T-cell (primary cell): ENCODE data around the gene ZNF605. TPM values are rescaled to one million over a fixed set of nuclear protein-coding genes. Genes with fewer than 3 reads are reported as not detected.
A peak's percentile ranks its signal among the peaks of the same experiment; 100 is the strongest.

Experiments used
- ATAC-seq, 4 experiments: fragments of 200-7000 bp in 3 of 4; fragments of 150-1000 bp in 1 of 4; cut with Tn5 transposase; replicated peaks in 1 of 4; 1 replicate in 3 of 4; 2 replicates in 1 of 4; pipeline ENCODE4 v1.10.0; 2021; ENCODE audit warnings: moderate library complexity in 3 of 4, mild to moderate bottlenecking in 2 of 4, moderate number of reproducible peaks in 1 of 4
- CTCF ChIA-PET, 2 donors: fragments of 300-600 bp; sonication (Branson Sonifier 250); formaldehyde crosslinking; loops; one replicate each; lab custom pipeline; 2022; ENCODE audit warnings: antibody characterized with exemption in 2 of 2; lab: Charles Lee
- POLR2A ChIA-PET, 2 donors: fragments of 300-600 bp; sonication (Branson Sonifier 250); formaldehyde crosslinking; loops; one replicate each; lab custom pipeline; 2022; ENCODE audit warnings: antibody characterized with exemption in 2 of 2; lab: Charles Lee
- DNase-seq, 35 experiments: peaks; one replicate each; pipeline versions ENCODE4 v3.0.0 to v3.0.0-alpha.2; 2013 to 2023
- H3K27ac ChIP-seq: one replicate; pipeline ENCODE4 v1.5.1; 2013; ENCODE audit warnings: low read length
- H3K27me3 ChIP-seq, 2 experiments: replicated peaks in 1 of 2; 1 replicate in 1 of 2; 2 replicates in 1 of 2; pipeline versions ENCODE4 v1.6.1 to v1.7.0; 2013; ENCODE audit warnings: low read length in 1 of 2, mixed read lengths in 1 of 2; ENCODE audit not compliant: control insufficient read depth in 2 of 2, insufficient read depth in 2 of 2; ENCODE audit errors: extremely low read depth in 1 of 2
- H3K36me3 ChIP-seq, 2 donors: 1 replicate in 1 of 2; 2 replicates in 1 of 2; pipeline versions ENCODE4 v1.6.1 to v1.7.0; 2013; ENCODE audit warnings: low read length in 1 of 2; ENCODE audit not compliant: control insufficient read depth in 2 of 2, insufficient read depth in 1 of 2; ENCODE audit errors: extremely low read depth in 1 of 2
- H3K4me1 ChIP-seq, 2 experiments: 1 replicate in 1 of 2; 2 replicates in 1 of 2; pipeline versions ENCODE4 v1.6.1 to v1.7.0; 2013; ENCODE audit warnings: low read length in 2 of 2, mixed read lengths in 1 of 2; ENCODE audit not compliant: insufficient read depth in 2 of 2, control insufficient read depth in 1 of 2; ENCODE audit errors: extremely low read depth in 1 of 2
- H3K4me3 ChIP-seq, 2 donors: 1 replicate in 1 of 2; 2 replicates in 1 of 2; pipeline versions ENCODE4 v1.5.1 to v1.7.0; 2013; ENCODE audit warnings: mild to moderate bottlenecking in 2 of 2, low read length in 1 of 2, moderate library complexity in 1 of 2; ENCODE audit not compliant: control insufficient read depth in 1 of 2; ENCODE audit errors: extremely low read depth in 1 of 2
- H3K9me3 ChIP-seq: 2 replicates; pipeline ENCODE4 v1.7.0; 2013
- H3K27ac Mint-ChIP-seq, 2 donors: one replicate each; pipeline ENCODE4 v1.8.0; 2020 to 2021; ENCODE audit warnings: mild to moderate bottlenecking in 2 of 2, mixed read lengths in 2 of 2
- H3K27me3 Mint-ChIP-seq, 2 donors: one replicate each; pipeline ENCODE4 v1.8.0; 2021 to 2022; ENCODE audit warnings: mixed read lengths in 2 of 2
- H3K36me3 Mint-ChIP-seq: one replicate; pipeline ENCODE4 v1.8.0; 2021; ENCODE audit warnings: mixed read lengths
- H3K4me1 Mint-ChIP-seq, 3 donors: one replicate each; pipeline ENCODE4 v1.8.0; 2020 to 2022; ENCODE audit warnings: mixed read lengths in 3 of 3, mild to moderate bottlenecking in 1 of 3
- H3K4me3 Mint-ChIP-seq, 3 donors: one replicate each; pipeline ENCODE4 v1.8.0; 2020 to 2022; ENCODE audit warnings: mild to moderate bottlenecking in 3 of 3, mixed read lengths in 3 of 3, moderate library complexity in 3 of 3
- H3K9me3 Mint-ChIP-seq, 3 donors: one replicate each; pipeline ENCODE4 v1.8.0; 2020 to 2022; ENCODE audit warnings: mixed read lengths in 3 of 3
- WGBS: methylation state at CpG from one replicate; pipeline ENCODE4 v1.1.5; 2013; ENCODE audit warnings: missing lambda C conversion rate; ENCODE audit not compliant: insufficient coverage; 5-methylcytosine and 5-hydroxymethylcytosine counted together
- total RNA-seq, 35 experiments: library from RNA in 6 of 35; stranded (reverse) in 6 of 35; fragments of 120-200 nt in 1 of 35; gene quantifications; one replicate each; pipeline versions ENCODE4 v1.2.1 to v1.2.4 and lab custom pipeline; 2013 to 2026

Gene ZNF605
- total RNA-seq, 5 donors from 2014 or later (not counting 1 experiment from before 2014, with no cell fraction given): 5.1 to 13.1 (median 12.1) TPM

GRCh38 chr12:132936163-132936562 is 19.9 kb downstream of the ZNF605 start:
- peaks cover 58% of the 10 kb centered on the region for H3K36me3 Mint-ChIP-seq
- H3K36me3 ChIP-seq: peaks cover 0 to 3% of the 10 kb centered on the region in 2 donors
- CTCF ChIA-PET: no interaction called here
- no peaks in the 10 kb centered on the region for H3K4me1 Mint-ChIP-seq
- WGBS: no CpG with 5 or more reads among the region's 2 CpGs
- H3K9me3 Mint-ChIP-seq: peaks cover 12 to 38% (median 32%) of the 10 kb centered on the region in 3 donors
- POLR2A ChIA-PET: no interaction called here
- H3K9me3 ChIP-seq: peaks cover 21% of the 10 kb centered on the region
- no peaks in the 10 kb centered on the region for H3K27me3 ChIP-seq
- no peak overlapping the region for H3K27ac ChIP-seq
- no peaks in the 10 kb centered on the region for H3K4me1 ChIP-seq
- no peak overlapping the region for H3K4me3 ChIP-seq
- DNase-seq (no peak), ATAC-seq (no peak)
- no peaks in the 10 kb centered on the region for H3K27me3 Mint-ChIP-seq
- H3K4me3 Mint-ChIP-seq: no peak overlapping the region
- H3K27ac Mint-ChIP-seq: no peak overlapping the region

DNA sequence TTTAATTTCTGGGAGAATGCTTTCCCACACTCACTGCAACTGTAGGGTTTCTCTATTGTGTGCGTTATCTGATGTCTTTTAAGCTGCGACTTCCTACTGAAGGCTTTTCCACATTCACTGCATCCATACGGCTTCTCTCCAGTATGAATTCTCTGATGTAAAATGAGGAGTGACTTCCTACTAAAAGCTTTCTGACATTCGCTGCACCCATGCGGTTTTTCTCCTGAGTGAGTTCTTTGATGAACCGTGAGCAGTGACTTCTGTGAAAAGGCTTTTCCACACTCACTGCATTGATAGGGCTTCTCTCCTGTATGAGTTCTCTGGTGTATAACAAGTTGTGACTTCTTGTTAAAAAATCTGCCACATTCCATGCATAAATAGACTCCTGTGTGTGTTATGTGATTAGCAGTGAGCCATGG is 29.7 kb downstream of the ZNF605 start:
- Histone ChIP-seq H3K9me3 (peaks cover 50% of the 10 kb centered on the region), H3K4me3 (peak overlapping the region in 1 of 2 donors; percentile 18), H3K27me3 (no peaks in the 10 kb centered on the region), H3K36me3 (peaks cover 0 to 3% of the 10 kb centered on the region in 2 donors), H3K27ac (no peak overlapping the region), H3K4me1 (no peaks in the 10 kb centered on the region)
- H3K9me3 Mint-ChIP-seq: peaks cover 31 to 67% (median 57%) of the 10 kb centered on the region in 3 donors
- no peaks in the 10 kb centered on the region for H3K4me1 Mint-ChIP-seq
- DNase-seq: no peak
- WGBS: no CpG with 5 or more reads among the region's 6 CpGs
- no peaks in the 10 kb centered on the region for H3K27me3 Mint-ChIP-seq
- H3K4me3 Mint-ChIP-seq: no peak overlapping the region
- POLR2A ChIA-PET: no interaction called here
- no peak for ATAC-seq
- no peak overlapping the region for H3K27ac Mint-ChIP-seq
- H3K36me3 Mint-ChIP-seq: peaks cover 77% of the 10 kb centered on the region
- CTCF ChIA-PET: no interaction called here

DNA sequence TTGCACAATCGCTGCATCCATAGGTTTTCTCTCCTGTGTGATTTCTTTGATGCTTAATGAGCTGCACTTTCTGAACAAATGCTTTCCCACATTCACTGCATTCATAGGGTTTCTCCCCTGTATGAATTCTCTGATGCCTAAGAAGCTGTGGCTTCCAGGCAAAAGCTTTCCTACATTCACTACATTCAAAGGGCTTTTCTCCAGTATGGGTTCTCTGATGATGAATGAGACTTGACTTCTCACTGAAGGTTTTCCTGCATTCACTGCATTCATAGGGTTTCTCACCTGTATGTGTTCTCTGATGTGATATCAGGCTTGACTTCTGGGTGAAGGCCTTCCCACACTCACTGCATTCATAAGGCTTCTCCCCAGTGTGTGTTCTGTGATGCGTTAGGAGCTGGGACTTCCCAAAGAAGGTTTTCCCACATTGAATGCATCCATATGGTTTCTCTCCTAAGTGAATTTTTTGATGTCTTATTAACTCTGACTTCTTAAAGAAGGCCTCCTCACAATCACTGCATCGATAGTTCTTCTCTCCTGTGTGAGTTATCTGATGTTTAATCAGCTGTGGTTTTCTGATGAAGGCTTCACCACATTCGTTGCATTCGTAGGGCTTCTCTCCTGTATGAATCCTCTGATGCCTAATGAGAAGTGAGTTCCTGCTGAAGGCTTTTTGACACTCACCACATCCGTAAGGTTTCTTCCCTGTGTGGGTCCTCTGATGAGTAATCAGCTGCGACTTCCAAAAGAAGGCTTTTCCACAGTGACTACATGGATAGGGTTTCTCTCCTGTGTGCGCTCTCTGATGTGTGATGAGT is 30.3 kb downstream of the ZNF605 start:
- ChIA-PET POLR2A (no interaction called here), CTCF (no interaction called here)
- ATAC-seq (no peak), DNase-seq (no peak)
- Mint-ChIP-seq H3K4me1 (no peaks in the 10 kb centered on the region), H3K9me3 (peaks cover 30 to 66% (median 58%) of the 10 kb centered on the region in 3 donors), H3K4me3 (no peak overlapping the region), H3K36me3 (peaks cover 75% of the 10 kb centered on the region), H3K27me3 (no peaks in the 10 kb centered on the region), H3K27ac (no peak overlapping the region)
- Histone ChIP-seq H3K4me3 (peak overlapping the region in 1 of 2 donors; percentile 23), H3K27ac (no peak overlapping the region), H3K4me1 (no peaks in the 10 kb centered on the region), H3K36me3 (peaks cover 0 to 3% of the 10 kb centered on the region in 2 donors), H3K27me3 (no peaks in the 10 kb centered on the region), H3K9me3 (peaks cover 47% of the 10 kb centered on the region)
- no CpG with 5 or more reads among the region's 8 CpGs for WGBS

GRCh38 chr12:132924356-132924755 is 31.8 kb downstream of the ZNF605 start:
- CTCF ChIA-PET: interaction anchor here in 1 of 2 donors (0.5 kb wide), 1 partner anchor 82 kb away, joined by 9 read pairs; no protein-coding TSS in a partner anchor

GRCh38 chr12:132923356-132923909 is 32.7 kb downstream of the ZNF605 start:
- Histone ChIP-seq H3K4me3 (no peak overlapping the region), H3K4me1 (no peaks in the 10 kb centered on the region), H3K36me3 (no peaks in the 10 kb centered on the region), H3K9me3 (peaks cover 39% of the 10 kb centered on the region), H3K27ac (no peak overlapping the region), H3K27me3 (no peaks in the 10 kb centered on the region)
- Mint-ChIP-seq H3K36me3 (peaks cover 56% of the 10 kb centered on the region), H3K4me1 (no peaks in the 10 kb centered on the region), H3K27me3 (no peaks in the 10 kb centered on the region), H3K27ac (no peak overlapping the region), H3K4me3 (no peak overlapping the region), H3K9me3 (peaks cover 26 to 58% (median 56%) of the 10 kb centered on the region in 3 donors)
- WGBS: no CpG with 5 or more reads among the region's 1 CpG
- ATAC-seq: no peak
- no peak for DNase-seq
- CTCF ChIA-PET: no interaction called here
- POLR2A ChIA-PET: no interaction called here

More at GRCh38 chr12:132924356-132924755, 31.8 kb downstream of the ZNF605 start:
- DNase-seq: no peak
- Histone ChIP-seq H3K4me3 (no peak overlapping the region), H3K4me1 (no peaks in the 10 kb centered on the region), H3K36me3 (no peaks in the 10 kb centered on the region), H3K27me3 (no peaks in the 10 kb centered on the region), H3K27ac (no peak overlapping the region), H3K9me3 (peaks cover 42% of the 10 kb centered on the region)
- peaks cover 63% of the 10 kb centered on the region for H3K36me3 Mint-ChIP-seq
- H3K27me3 Mint-ChIP-seq: no peaks in the 10 kb centered on the region
- H3K9me3 Mint-ChIP-seq: peaks cover 26 to 59% (median 55%) of the 10 kb centered on the region in 3 donors
- POLR2A ChIA-PET: no interaction called here
- 71% methylated on average over 1 of the region's 3 CpGs for WGBS
- no peak for ATAC-seq
- no peak overlapping the region for H3K27ac Mint-ChIP-seq
- no peaks in the 10 kb centered on the region for H3K4me1 Mint-ChIP-seq
- no peak overlapping the region for H3K4me3 Mint-ChIP-seq

DNA sequence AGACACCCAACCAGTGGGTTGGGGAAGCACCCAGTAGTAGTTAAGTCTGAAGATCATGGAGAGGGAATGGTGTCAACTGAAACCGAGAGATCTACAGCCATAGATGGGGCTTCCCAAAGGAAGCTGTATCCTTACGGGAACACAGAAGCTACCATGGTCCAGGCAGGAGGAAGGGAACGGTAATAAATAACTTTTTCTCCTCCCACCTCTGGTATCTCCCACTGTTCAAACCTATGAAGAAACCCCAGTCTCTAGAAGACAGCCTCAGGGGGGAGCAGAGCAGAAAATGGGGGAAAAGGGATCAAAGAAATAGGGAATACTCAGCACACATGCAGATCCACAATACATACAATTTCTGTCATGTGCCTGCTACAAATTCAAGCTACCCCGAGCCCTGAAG is 33.4 kb downstream of the ZNF605 start:
- ATAC-seq (no peak), DNase-seq (no peak)
- no peaks in the 10 kb centered on the region for H3K4me1 ChIP-seq
- Mint-ChIP-seq H3K4me1 (no peaks in the 10 kb centered on the region), H3K9me3 (peaks cover 26 to 66% (median 64%) of the 10 kb centered on the region in 3 donors), H3K4me3 (no peak overlapping the region), H3K27me3 (no peaks in the 10 kb centered on the region), H3K36me3 (peaks cover 58% of the 10 kb centered on the region), H3K27ac (no peak overlapping the region)
- ChIA-PET CTCF (no interaction called here), POLR2A (no interaction called here)
- H3K4me3 ChIP-seq: no peak overlapping the region
- no peaks in the 10 kb centered on the region for H3K27me3 ChIP-seq
- 90% methylated on average over 1 of the region's 4 CpGs for WGBS
- H3K27ac ChIP-seq: no peak overlapping the region
- peaks cover 38% of the 10 kb centered on the region for H3K9me3 ChIP-seq
- no peaks in the 10 kb centered on the region for H3K36me3 ChIP-seq
